Measurements from ENCODE around the gene GRM3.
A peak's percentile ranks its signal among the peaks of the same experiment; 100 is the strongest.

Gene GRM3

GRCh38 chr7:86908948-86909347, 265.2 kb downstream of the GRM3 start:
- Histone ChIP-seq H3K36me3 (ENCODE audit: control insufficient read depth, insufficient read depth, low read length, severe bottlenecking) (peaks cover 3% of the 10 kb centered on the region), H3K9ac (ENCODE audit: low read length) (no peak overlapping the region), H3K27me3 (replicated peaks; ENCODE audit: control insufficient read depth, insufficient read depth, low read length) (no peaks in the 10 kb centered on the region), H3K4me3 (ENCODE audit: low read length) (no peak overlapping the region), H3K4me1 (ENCODE audit: control insufficient read depth, insufficient read depth, low read length) (peaks cover 8% of the 10 kb centered on the region), H3K9me3 (ENCODE audit: control insufficient read depth, low read length) (no peaks in the 10 kb centered on the region)
- DNase-seq (ENCODE audit: low read depth), result peak; percentile 27

- peaks cover 3% of the 10 kb centered on the region for H3K36me3 ChIP-seq (ENCODE audit: control insufficient read depth, insufficient read depth, low read length, severe bottlenecking)
- no peaks in the 10 kb centered on the region for H3K27me3 ChIP-seq (replicated peaks; ENCODE audit: control insufficient read depth, insufficient read depth, low read length)
- peak; percentile 3 for DNase-seq (ENCODE audit: low read depth)
- H3K9ac ChIP-seq (ENCODE audit: low read length), result no peak overlapping the region
- H3K4me1 ChIP-seq (ENCODE audit: control insufficient read depth, insufficient read depth, low read length), result peaks cover 16% of the 10 kb centered on the region
- H3K4me3 ChIP-seq (ENCODE audit: low read length), result no peak overlapping the region
- no peaks in the 10 kb centered on the region for H3K9me3 ChIP-seq (ENCODE audit: control insufficient read depth, low read length)
Measured at GRCh38 chr7:86911659-86912058, 267.9 kb downstream of the GRM3 start.

GRCh38 chr7:86913709-86914108, 270.0 kb downstream of the GRM3 start:
- Histone ChIP-seq H3K36me3 (ENCODE audit: control insufficient read depth, insufficient read depth, low read length, severe bottlenecking) (peaks cover 3% of the 10 kb centered on the region), H3K27me3 (replicated peaks; ENCODE audit: control insufficient read depth, insufficient read depth, low read length) (no peaks in the 10 kb centered on the region), H3K9me3 (ENCODE audit: control insufficient read depth, low read length) (no peaks in the 10 kb centered on the region), H3K4me3 (ENCODE audit: low read length) (no peak overlapping the region), H3K9ac (ENCODE audit: low read length) (no peak overlapping the region), H3K4me1 (ENCODE audit: control insufficient read depth, insufficient read depth, low read length) (peaks cover 16% of the 10 kb centered on the region)
- DNase-seq (ENCODE audit: low read depth), result peak; percentile 85
